Trophoblast cell (in vitro differentiated cells and primary cell): ENCODE data around the gene BCAP31.

Experiments
- DNase-seq, 2 donors: peaks; one replicate each; pipeline ENCODE4 v3.0.0-alpha.2; 2016
- H2AFZ ChIP-seq: 2 replicates; pipeline ENCODE4 v1.6.1; 2013; ENCODE audit warnings: low read length, moderate library complexity, mild to moderate bottlenecking; ENCODE audit not compliant: insufficient read depth, poor library complexity
- H2AK5ac ChIP-seq: 2 replicates; pipeline ENCODE4 v1.6.1; 2013; ENCODE audit warnings: mild to moderate bottlenecking, low read length
- H2BK120ac ChIP-seq: 2 replicates; pipeline ENCODE4 v1.6.1; 2013; ENCODE audit warnings: low read length, mild to moderate bottlenecking, moderate library complexity; ENCODE audit not compliant: insufficient read depth, poor library complexity
- H2BK12ac ChIP-seq: 2 replicates; pipeline ENCODE4 v1.6.1; 2013; ENCODE audit warnings: mild to moderate bottlenecking, low read length, moderate library complexity
- H2BK5ac ChIP-seq: 2 replicates; pipeline ENCODE4 v1.6.1; 2013; ENCODE audit warnings: low read length, low read depth, moderate library complexity, mild to moderate bottlenecking; ENCODE audit not compliant: poor library complexity
- H3K14ac ChIP-seq: 2 replicates; pipeline ENCODE4 v1.6.1; 2013; ENCODE audit warnings: mild to moderate bottlenecking, low read length
- H3K18ac ChIP-seq: 2 replicates; pipeline ENCODE4 v1.6.1; 2013; ENCODE audit warnings: mild to moderate bottlenecking, low read length
- H3K23ac ChIP-seq: 2 replicates; pipeline ENCODE4 v1.6.1; 2013; ENCODE audit warnings: low read length
- H3K27ac ChIP-seq: 2 replicates; pipeline ENCODE4 v1.5.1; 2013; ENCODE audit warnings: low read depth, mild to moderate bottlenecking, inconsistent platforms, low read length, moderate library complexity
- H3K27me3 ChIP-seq: 2 replicates; pipeline ENCODE4 v1.6.1; 2013; ENCODE audit warnings: inconsistent platforms, mild to moderate bottlenecking, low read length, moderate library complexity; ENCODE audit not compliant: insufficient read depth
- H3K36me3 ChIP-seq, 2 experiments: 1 replicate in 1 of 2; 2 replicates in 1 of 2; pipeline ENCODE4 v1.6.1; 2013; ENCODE audit warnings: low read length in 2 of 2, mild to moderate bottlenecking in 2 of 2, moderate library complexity in 1 of 2; ENCODE audit not compliant: insufficient read depth in 2 of 2, control insufficient read depth in 1 of 2
- H3K4ac ChIP-seq: 2 replicates; pipeline ENCODE4 v1.6.1; 2013; ENCODE audit warnings: low read depth, mild to moderate bottlenecking, low read length, moderate library complexity
- H3K4me1 ChIP-seq, 2 experiments: 1 replicate in 1 of 2; 2 replicates in 1 of 2; pipeline ENCODE4 v1.6.1; 2013; ENCODE audit warnings: low read length in 2 of 2, mild to moderate bottlenecking in 2 of 2, moderate library complexity in 1 of 2; ENCODE audit not compliant: insufficient read depth in 2 of 2, control insufficient read depth in 1 of 2
- H3K4me2 ChIP-seq: 2 replicates; pipeline ENCODE4 v1.6.1; 2013; ENCODE audit warnings: inconsistent platforms, mild to moderate bottlenecking, low read length, moderate library complexity
- H3K4me3 ChIP-seq: 2 replicates; pipeline ENCODE4 v1.5.1; 2013; ENCODE audit warnings: mild to moderate bottlenecking, low read depth, low read length, inconsistent platforms
- H3K79me1 ChIP-seq: one replicate; pipeline ENCODE4 v1.6.1; 2013; ENCODE audit warnings: low read length
- H3K79me2 ChIP-seq: 2 replicates; pipeline ENCODE4 v1.6.1; 2013; ENCODE audit warnings: low read length, mild to moderate bottlenecking; ENCODE audit not compliant: control insufficient read depth, insufficient read depth, poor library complexity
- H3K9ac ChIP-seq: 2 replicates; pipeline ENCODE4 v1.6.1; 2013; ENCODE audit warnings: mild to moderate bottlenecking, low read length
- H3K9me3 ChIP-seq: 2 replicates; pipeline ENCODE4 v1.6.1; 2013; ENCODE audit warnings: low read depth, mild to moderate bottlenecking, control low read depth, inconsistent platforms, low read length; ENCODE audit not compliant: insufficient read depth
- H4K12ac ChIP-seq: 2 replicates; pipeline ENCODE4 v1.6.1; 2013; ENCODE audit warnings: low read depth, mild to moderate bottlenecking, low read length, moderate library complexity
- H4K8ac ChIP-seq: 2 replicates; pipeline ENCODE4 v1.6.1; 2013; ENCODE audit warnings: low read depth, mild to moderate bottlenecking, low read length, moderate library complexity
- H4K91ac ChIP-seq: one replicate; pipeline ENCODE4 v1.6.1; 2013; ENCODE audit warnings: low read depth, mild to moderate bottlenecking, low read length, moderate library complexity
- whole genome bisulfite sequencing: extraction: QIAGEN DNeasy Blood & Tissue Kit; methylation state at CpG from one replicate; pipeline ENCODE4 v1.1.7; 2013; ENCODE audit warnings: missing lambda C conversion rate; ENCODE audit not compliant: insufficient read length, insufficient coverage; ENCODE audit errors: extremely low coverage; 5-methylcytosine and 5-hydroxymethylcytosine counted together

BCAP31 gene

DNA sequence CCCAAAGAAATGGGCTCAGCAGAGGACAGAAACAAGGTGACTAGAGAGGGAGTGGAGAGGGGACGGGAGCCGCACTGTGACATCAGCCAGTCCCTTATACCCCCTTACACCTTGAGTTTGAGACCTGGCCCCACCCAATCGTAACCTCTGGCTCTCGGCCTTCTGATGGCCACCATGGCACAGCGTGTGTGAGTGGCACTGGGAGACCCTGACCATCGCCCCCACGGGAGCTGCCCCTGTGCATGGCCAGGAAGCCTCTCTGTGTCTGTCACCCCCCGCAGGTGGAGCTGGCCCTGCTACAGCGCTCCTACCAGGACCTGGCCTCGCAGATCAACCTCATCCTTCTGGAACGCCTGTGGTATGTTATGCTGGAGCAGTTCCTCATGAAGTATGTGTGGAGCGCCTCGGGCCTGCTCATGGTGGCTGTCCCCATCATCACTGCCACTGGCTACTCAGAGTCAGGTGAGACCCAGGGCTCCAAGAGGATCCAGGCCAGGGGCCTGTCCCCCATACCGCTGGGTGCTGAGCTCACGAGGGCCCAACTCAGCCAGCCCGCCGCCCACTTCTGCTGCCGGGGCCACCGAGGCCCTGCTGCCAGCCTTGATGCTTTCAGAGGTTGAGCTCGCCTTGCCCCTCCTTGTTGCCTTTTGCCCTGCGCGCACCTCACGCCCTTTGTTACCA, 4.9 kb upstream of the BCAP31 start:
- Histone ChIP-seq H3K4me3 (no peak overlapping the region), H4K91ac (no peak overlapping the region), H3K23ac (no peak overlapping the region), H3K4me2 (no peak overlapping the region), H2BK120ac (no peak overlapping the region), H2AK5ac (no peak overlapping the region), H2BK12ac (no peak overlapping the region), H3K4me1 (peaks cover 26% of the 10 kb centered on the region in 2 experiments), H2AFZ (no peak overlapping the region), H3K79me1 (peaks cover 29% of the 10 kb centered on the region), H3K36me3 (no peaks in the 10 kb centered on the region), H3K27me3 (no peaks in the 10 kb centered on the region), H3K9me3 (no peaks in the 10 kb centered on the region), H4K8ac (no peak overlapping the region), H3K18ac (no peak overlapping the region), H3K4ac (no peak overlapping the region), H2BK5ac (no peak overlapping the region), H3K9ac (no peak overlapping the region), H4K12ac (no peak overlapping the region), H3K14ac (no peak overlapping the region), H3K27ac (no peak overlapping the region), H3K79me2 (peaks cover 4% of the 10 kb centered on the region)
- no CpG with 5 or more reads among the region's 23 CpGs for WGBS
- peak; percentile 86 to 89 for DNase-seq

DNA sequence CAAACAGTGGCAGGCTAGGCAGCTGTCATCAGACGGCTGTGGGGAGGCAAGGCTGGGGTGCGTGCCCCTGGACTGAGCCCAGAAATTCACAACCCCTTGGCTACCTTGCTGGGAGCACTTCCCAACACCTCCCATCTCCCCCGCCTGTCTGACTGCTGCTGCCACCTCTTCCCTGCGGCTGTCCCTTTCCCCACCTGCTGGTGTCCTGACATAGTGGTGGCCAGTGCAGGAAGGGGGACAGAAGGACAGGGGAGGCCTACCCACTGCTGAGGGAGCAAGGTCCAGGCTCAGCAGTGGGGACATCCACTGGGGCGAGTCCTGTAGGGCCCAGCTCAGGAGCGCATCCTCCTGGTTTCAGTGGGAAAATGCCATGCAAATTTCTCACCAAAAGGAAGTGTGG, 3.9 kb upstream of the BCAP31 start:
- Histone ChIP-seq H3K9me3 (no peaks in the 10 kb centered on the region), H3K14ac (no peak overlapping the region), H3K79me2 (peaks cover 11% of the 10 kb centered on the region), H3K36me3 (no peaks in the 10 kb centered on the region), H3K4me1 (peaks cover 26% of the 10 kb centered on the region in 2 experiments), H3K4ac (peak overlapping the region; percentile 12), H3K27me3 (no peaks in the 10 kb centered on the region), H3K4me2 (no peak overlapping the region), H3K9ac (no peak overlapping the region), H3K18ac (peak overlapping the region; percentile 15), H2AK5ac (peak overlapping the region; percentile 40), H4K91ac (no peak overlapping the region), H4K12ac (no peak overlapping the region), H3K27ac (no peak overlapping the region), H2BK120ac (no peak overlapping the region), H4K8ac (no peak overlapping the region), H3K79me1 (peaks cover 37% of the 10 kb centered on the region), H2AFZ (no peak overlapping the region), H3K23ac (no peak overlapping the region), H3K4me3 (no peak overlapping the region), H2BK5ac (no peak overlapping the region), H2BK12ac (no peak overlapping the region)
- peak in 1 of 2 donors; percentile 27 for DNase-seq
- WGBS: no CpG with 5 or more reads among the region's 6 CpGs

DNA sequence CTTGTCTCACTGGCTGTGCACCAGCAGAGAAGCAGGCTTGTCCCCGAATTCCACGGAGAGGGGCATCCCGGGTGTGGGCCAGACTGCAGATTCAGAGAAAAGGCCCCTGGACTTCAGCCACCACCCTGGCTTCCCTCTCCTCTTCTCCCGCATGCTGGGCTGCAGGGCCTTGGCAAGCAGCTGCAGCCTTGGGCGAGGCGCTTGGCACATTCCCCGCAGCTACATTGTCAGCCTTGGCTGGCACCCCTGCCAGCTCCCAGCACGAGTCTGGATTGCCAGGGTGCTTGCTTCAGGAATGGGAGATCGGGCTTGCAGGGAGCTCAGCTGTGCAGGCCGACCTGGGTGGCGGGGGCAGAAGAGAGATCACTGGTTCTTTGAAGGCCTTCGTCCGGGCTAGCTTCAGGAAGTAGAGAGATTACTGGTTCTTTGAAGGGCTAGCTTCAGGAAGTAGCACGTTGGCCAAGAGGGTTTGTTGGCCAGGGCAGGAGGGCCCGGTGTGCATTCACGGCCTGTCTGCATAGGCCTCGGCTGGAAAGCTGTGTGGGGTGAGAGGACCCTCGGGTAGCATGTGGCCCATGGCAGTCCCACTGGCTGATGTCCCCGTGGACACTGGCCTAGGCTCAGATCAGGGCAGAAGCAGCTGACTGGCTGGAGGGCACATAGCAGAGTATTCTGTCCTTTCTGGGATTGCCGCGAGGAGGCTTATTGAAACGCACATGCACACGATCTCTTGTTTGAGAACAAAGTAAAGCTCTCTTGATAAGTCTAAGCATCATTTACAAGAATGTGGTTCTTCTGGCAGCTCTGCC, 3.1 kb upstream of the BCAP31 start:
- Histone ChIP-seq H4K91ac (peak overlapping the region; percentile 7), H3K18ac (peak overlapping the region; percentile 25), H3K4me3 (no peak overlapping the region), H3K4ac (no peak overlapping the region), H3K36me3 (no peaks in the 10 kb centered on the region), H3K27ac (peak overlapping the region; percentile 88), H3K79me1 (peaks cover 37% of the 10 kb centered on the region), H3K9me3 (no peaks in the 10 kb centered on the region), H2AFZ (no peak overlapping the region), H3K4me1 (peaks cover 31% of the 10 kb centered on the region in 2 experiments), H2BK5ac (no peak overlapping the region), H3K14ac (peak overlapping the region; percentile 38), H3K23ac (no peak overlapping the region), H2BK120ac (no peak overlapping the region), H2BK12ac (peak overlapping the region; percentile 31), H3K27me3 (no peaks in the 10 kb centered on the region), H3K4me2 (peak overlapping the region; percentile 29), H4K8ac (no peak overlapping the region), H4K12ac (no peak overlapping the region), H2AK5ac (peak overlapping the region; percentile 20), H3K79me2 (peaks cover 14% of the 10 kb centered on the region), H3K9ac (no peak overlapping the region)
- WGBS: no CpG with 5 or more reads among the region's 23 CpGs
- DNase-seq: peak in 1 of 2 donors; percentile 46

DNA sequence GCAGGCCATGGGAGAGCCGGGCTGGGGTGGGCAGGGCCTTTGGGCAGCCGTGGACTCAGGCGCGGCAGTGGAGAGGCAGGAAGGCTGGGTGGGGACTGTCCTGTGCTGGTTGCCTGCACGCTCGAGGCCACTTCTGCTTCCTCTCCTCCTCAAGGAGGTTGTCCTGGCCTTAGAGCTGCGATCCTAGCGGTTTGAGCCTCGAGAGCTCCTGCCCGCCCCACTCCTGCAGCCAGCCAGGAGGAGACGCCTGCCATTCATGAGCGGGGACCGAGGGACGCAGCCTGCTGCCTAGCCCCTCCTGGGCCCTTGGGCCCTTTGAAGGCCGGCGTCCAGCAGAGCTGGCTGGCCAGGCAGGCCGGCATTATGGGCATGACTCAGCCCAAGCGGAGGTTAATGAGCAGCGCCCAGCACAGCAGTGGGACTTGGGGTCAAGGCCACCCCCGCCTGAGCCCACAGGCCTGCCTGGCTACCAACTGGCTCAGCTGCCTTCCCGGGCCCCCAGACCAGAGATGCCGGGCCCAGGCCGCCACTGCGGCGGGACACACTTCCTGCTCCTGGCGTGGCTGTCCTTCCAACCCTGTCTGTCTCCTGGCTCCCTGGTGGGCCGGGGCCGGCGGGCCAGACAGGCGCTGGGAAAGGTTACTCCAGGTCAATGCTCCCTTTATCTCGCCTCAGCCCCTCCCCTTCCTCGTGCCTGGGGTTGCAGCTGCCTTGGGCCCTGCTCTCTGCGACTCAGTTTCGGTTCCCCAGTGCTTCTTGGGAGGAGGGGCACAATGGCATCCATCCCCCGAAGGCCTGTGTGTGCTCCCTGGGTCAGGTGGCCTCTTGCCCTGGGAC, 2.3 kb upstream of the BCAP31 start:
- no peaks in the 10 kb centered on the region for H3K9me3 ChIP-seq
- peaks cover 31% of the 10 kb centered on the region in 2 experiments for H3K4me1 ChIP-seq
- H3K4me2 ChIP-seq: peak overlapping the region; percentile 29
- H3K79me1 ChIP-seq: peaks cover 37% of the 10 kb centered on the region
- no CpG with 5 or more reads among the region's 35 CpGs for WGBS
- peak; percentile 57 for DNase-seq
- peak overlapping the region; percentile 78 for H2BK120ac ChIP-seq
- peak overlapping the region; percentile 62 for H4K8ac ChIP-seq
- H2BK12ac ChIP-seq: peak overlapping the region; percentile 37
- peak overlapping the region; percentile 56 for H3K4me3 ChIP-seq
- H3K4ac ChIP-seq: no peak overlapping the region
- peak overlapping the region; percentile 84 for H4K91ac ChIP-seq
- H2BK5ac ChIP-seq: peak overlapping the region; percentile 16
- H2AFZ ChIP-seq: peak overlapping the region; percentile 30
- H3K27ac ChIP-seq: peak overlapping the region; percentile 88
- H3K23ac ChIP-seq: no peak overlapping the region
- H2AK5ac ChIP-seq: no peak overlapping the region
- no peaks in the 10 kb centered on the region for H3K27me3 ChIP-seq
- no peak overlapping the region for H3K9ac ChIP-seq
- peaks cover 14% of the 10 kb centered on the region for H3K79me2 ChIP-seq
- H3K18ac ChIP-seq: peak overlapping the region; percentile 90
- H4K12ac ChIP-seq: peak overlapping the region; percentile 49
- peaks cover 0 to 3% of the 10 kb centered on the region in 2 experiments for H3K36me3 ChIP-seq
- H3K14ac ChIP-seq: peak overlapping the region; percentile 23
